Cardiac muscle cell (in vitro differentiated cells and primary cell): Measurements from ENCODE around the gene TRIM67. TPM values are rescaled to one million over a fixed set of nuclear protein-coding genes. Genes with fewer than 3 reads are reported as not detected.
"Not testable (repeated sequence)": the region's sequence is repeated elsewhere in the genome, so short reads cannot be mapped to it uniquely, and the experiment has no call there.

Experiments used
- DNase-seq, 2 donors: peaks; one replicate each; pipeline versions ENCODE4 v3.0.0 to v3.0.0-alpha.2; 2010 to 2017; ENCODE audit warnings: low read depth in 1 of 2, low spot score in 1 of 2
- H3K27ac ChIP-seq: fragments of 200-600 bp; sonication (generic); 2 replicates; pipeline ENCODE4 v1.5.1; 2016
- H3K27me3 ChIP-seq: fragments of 200-600 bp; sonication (generic); 2 replicates; pipeline ENCODE4 v1.6.0; 2016; ENCODE audit warnings: control low read depth
- H3K36me3 ChIP-seq: fragments of 200-600 bp; sonication (generic); 2 replicates; pipeline ENCODE4 v1.5.1; 2016; ENCODE audit warnings: control low read depth
- H3K4me1 ChIP-seq: fragments of 200-600 bp; sonication (generic); 2 replicates; pipeline ENCODE4 v1.8.1; 2017; ENCODE audit warnings: low read depth, mild to moderate bottlenecking, mixed run types
- H3K4me3 ChIP-seq: fragments of 200-600 bp; sonication (generic); 2 replicates; pipeline ENCODE4 v1.5.1; 2016; ENCODE audit warnings: mild to moderate bottlenecking
- H3K9me3 ChIP-seq: fragments of 200-600 bp; sonication (generic); 2 replicates; pipeline ENCODE4 v1.5.1; 2017; ENCODE audit warnings: low read depth, mild to moderate bottlenecking, control low read depth
- polyA plus RNA-seq: library from polyadenylated mRNA; unstranded; fragments of >200 nt; fragmentation: Nextera tagmentation; extraction: Ambion mirVana; gene quantifications from 2 replicates; pipeline ENCODE4 v1.2.1, GENCODE V29; 2016
- total RNA-seq: library from RNA; depleted of rRNA; stranded (reverse); fragments of >200 nt; gene quantifications from 2 replicates; pipeline ENCODE4 v1.2.3, GENCODE V29; 2016
- TF ChIP-seq, protein P1 (sequence below): IDR thresholded peaks from 2 replicates; pipeline ENCODE4 v1.5.1; 2012; ENCODE audit warnings: low read depth, mild to moderate bottlenecking, low read length

Gene TRIM67
- total and polyA plus RNA-seq, 2 experiments from 2014 or later = 0.06 TPM; not detected in 1

DNA sequence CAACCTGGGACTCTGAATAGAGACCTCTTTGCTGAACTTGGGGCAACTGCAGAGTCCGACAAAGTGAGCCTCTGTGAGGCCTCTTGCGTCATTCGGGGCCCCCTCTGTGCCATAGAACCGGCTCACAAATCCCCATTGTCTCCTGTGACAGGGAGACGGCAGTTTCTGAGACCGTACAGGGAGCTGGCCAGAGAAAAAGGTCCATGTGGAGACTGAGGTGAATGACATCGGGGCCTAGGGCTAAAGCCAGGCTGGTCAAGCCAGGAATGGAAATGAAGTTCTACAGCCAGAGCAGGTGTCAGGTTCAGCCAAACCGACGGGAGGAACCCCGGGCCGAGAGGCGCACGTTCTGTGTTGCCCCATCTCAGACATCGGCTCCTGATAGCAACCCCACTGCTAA lies 37.1 kb upstream of the TRIM67 start:
- TF ChIP-seq, protein P1, sequence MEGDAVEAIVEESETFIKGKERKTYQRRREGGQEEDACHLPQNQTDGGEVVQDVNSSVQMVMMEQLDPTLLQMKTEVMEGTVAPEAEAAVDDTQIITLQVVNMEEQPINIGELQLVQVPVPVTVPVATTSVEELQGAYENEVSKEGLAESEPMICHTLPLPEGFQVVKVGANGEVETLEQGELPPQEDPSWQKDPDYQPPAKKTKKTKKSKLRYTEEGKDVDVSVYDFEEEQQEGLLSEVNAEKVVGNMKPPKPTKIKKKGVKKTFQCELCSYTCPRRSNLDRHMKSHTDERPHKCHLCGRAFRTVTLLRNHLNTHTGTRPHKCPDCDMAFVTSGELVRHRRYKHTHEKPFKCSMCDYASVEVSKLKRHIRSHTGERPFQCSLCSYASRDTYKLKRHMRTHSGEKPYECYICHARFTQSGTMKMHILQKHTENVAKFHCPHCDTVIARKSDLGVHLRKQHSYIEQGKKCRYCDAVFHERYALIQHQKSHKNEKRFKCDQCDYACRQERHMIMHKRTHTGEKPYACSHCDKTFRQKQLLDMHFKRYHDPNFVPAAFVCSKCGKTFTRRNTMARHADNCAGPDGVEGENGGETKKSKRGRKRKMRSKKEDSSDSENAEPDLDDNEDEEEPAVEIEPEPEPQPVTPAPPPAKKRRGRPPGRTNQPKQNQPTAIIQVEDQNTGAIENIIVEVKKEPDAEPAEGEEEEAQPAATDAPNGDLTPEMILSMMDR = no peak
- Histone ChIP-seq H3K27ac (no peak overlapping the region), H3K27me3 (no peaks in the 10 kb centered on the region), H3K4me3 (no peak overlapping the region), H3K9me3 (no peaks in the 10 kb centered on the region), H3K4me1 (no peaks in the 10 kb centered on the region), H3K36me3 (no peaks in the 10 kb centered on the region)
- DNase-seq = no peak

DNA sequence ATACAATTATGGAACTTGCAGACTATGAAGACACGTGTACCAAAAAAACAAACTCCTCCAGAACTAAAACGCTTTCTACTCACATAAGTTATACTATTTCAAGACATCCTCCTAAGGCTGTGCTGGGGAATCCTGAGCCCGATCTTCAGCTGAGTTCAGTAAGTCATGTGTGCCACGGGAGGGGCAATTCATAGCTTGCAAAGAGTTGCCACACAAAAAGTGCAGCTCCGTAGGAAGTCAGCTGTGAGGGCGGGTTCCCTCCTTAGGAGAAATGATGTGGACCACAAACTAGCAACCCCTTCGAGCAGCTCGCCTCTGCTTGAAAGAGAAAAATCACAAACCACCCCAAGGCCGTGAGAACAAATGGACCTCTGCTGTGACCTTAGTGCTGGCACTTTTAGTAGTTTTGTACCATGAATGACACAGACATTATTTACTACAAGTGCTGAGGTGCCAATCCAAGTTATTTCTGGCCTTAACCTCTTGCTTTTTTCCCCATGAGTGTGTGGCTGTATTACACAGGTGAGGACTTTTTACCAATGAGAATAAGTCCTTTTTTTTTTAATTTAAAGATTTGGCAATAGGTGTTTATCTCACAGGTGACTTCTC lies 35.8 kb upstream of the TRIM67 start:
- no peak overlapping the region for H3K4me3 ChIP-seq

DNA sequence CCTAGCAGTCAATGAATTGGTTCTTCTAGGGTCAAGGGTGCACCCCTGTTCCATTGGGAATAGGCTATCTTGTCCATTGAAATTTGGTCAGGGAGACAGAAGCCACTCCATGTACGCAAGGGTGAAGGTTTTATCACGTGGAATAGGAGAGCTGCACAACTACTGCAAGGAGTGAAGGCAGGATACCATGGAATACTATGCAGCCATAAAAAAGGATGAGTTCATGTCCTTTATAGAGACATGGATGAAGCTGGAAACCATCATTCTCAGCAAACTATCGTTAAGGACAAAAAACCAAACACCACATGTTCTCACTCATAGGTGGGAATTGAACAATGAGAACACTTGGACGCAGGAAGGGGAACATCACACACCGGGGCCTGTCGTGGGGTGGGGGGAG lies 34.8 kb upstream of the TRIM67 start:
- H3K9me3 ChIP-seq, H3K27me3 ChIP-seq, H3K4me1 ChIP-seq, DNase-seq, H3K4me3 ChIP-seq, H3K36me3 ChIP-seq, H3K27ac ChIP-seq: not testable (repeated sequence)

More for the DNA sequence above, 35.8 kb upstream of the TRIM67 start:
- H3K36me3 ChIP-seq = no peaks in the 10 kb centered on the region
- TF ChIP-seq, protein P1 = no peak
- no peak overlapping the region for H3K27ac ChIP-seq
- H3K9me3 ChIP-seq = no peaks in the 10 kb centered on the region
- DNase-seq = no peak
- H3K4me1 ChIP-seq = no peaks in the 10 kb centered on the region
- H3K27me3 ChIP-seq = no peaks in the 10 kb centered on the region

DNA sequence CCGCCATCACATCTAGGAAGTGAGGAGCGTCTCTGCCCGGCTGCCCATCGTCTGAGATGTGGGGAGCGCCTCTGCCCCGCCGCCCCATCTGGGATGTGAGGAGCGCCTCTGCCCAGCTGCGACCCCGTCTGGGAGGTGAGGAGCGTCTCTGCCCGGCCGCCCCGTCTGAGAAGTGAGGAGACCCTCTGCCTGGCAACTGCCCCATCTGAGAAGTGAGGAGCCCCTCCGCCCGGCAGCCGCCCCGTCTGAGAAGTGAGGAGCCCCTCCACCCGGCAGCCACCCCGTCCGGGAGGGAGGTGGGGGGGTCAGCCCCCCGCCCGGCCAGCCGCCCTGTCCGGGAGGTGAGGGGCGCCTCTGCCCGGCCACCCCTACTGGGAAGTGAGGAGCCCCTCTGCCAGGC lies 33.4 kb upstream of the TRIM67 start:
- H3K4me1 ChIP-seq, H3K27me3 ChIP-seq, H3K4me3 ChIP-seq: not testable (repeated sequence)

DNA sequence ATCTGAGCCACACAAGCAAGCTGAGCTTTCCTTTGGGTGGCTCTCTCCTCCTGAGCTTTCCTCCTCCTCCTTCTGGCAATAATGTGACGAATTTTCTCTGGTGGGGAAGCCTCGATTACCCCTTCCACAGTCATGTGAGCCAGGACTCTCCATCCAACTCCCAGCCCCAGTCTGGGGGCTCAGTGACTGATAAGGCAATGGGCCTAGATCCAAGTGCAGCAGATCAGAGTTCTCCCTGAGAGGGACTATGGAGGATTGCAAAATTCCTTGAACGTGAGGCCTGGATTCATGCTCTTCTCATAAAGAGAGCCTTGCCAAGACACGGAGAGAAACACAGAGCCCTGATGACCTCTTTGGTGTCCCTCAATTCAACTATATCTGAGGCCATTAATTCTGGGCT lies 31.3 kb upstream of the TRIM67 start:
- Histone ChIP-seq H3K4me3 (no peak overlapping the region), H3K36me3 (no peaks in the 10 kb centered on the region), H3K27ac (no peak overlapping the region), H3K4me1 (no peaks in the 10 kb centered on the region), H3K9me3 (no peaks in the 10 kb centered on the region), H3K27me3 (no peaks in the 10 kb centered on the region)
- DNase-seq = peak in 1 of 2 donors; percentile 66
- TF ChIP-seq, protein P1 = no peak

More for the DNA sequence above, 33.4 kb upstream of the TRIM67 start:
- not testable (repeated sequence) for H3K9me3 ChIP-seq, H3K27ac ChIP-seq, H3K36me3 ChIP-seq, DNase-seq

DNA sequence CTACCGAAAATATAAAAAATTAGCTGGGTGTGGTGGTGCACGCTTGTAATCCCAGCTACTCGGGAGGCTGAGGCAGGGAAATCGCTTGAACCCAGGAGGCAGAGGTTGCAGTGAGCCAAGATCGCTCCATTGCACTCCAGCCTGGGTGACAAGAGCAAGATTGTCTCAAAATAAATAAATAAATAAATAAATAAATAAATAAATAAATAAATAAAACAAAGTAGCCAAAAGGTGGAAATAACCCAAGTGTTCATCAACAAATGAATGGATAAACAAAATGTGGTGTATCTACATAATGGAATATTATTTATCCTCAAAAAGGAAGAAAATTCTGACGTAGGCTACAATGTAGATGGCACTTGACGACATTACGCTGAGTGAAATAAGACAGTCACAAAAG lies 29.3 kb upstream of the TRIM67 start:
- not testable (repeated sequence) for H3K4me1 ChIP-seq, H3K27me3 ChIP-seq, DNase-seq, H3K36me3 ChIP-seq, H3K27ac ChIP-seq, H3K9me3 ChIP-seq, H3K4me3 ChIP-seq

DNA sequence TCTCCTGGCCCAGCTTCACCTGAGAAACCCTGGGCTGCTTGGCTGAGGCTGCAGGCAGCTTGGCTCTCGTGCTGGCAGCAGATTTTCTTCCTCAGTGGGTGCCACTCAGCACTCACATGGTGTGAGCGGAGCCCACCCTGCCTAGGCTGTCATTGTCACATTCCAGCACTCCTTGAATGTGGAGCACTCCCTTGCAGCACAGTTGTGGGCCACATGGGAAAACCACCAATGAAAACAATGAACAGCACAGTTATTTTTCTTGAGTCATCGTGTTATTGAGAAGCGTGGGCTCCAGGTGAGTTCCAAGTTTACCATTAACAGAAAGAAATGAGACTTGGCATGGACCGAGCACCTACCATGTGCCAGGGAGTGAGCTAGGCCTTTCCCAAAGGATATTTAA lies 27.2 kb upstream of the TRIM67 start:
- Histone ChIP-seq H3K9me3 (no peaks in the 10 kb centered on the region), H3K27ac (no peak overlapping the region), H3K4me3 (no peak overlapping the region), H3K36me3 (no peaks in the 10 kb centered on the region), H3K4me1 (no peaks in the 10 kb centered on the region), H3K27me3 (no peaks in the 10 kb centered on the region)
- TF ChIP-seq, protein P1 = no peak
- no peak for DNase-seq
